Mesenchymal stem cell (in vitro differentiated cells and primary cell): ENCODE data around the gene GBGT1.

Experiments used
- DNase-seq: peaks from one replicate; pipeline ENCODE4 v3.0.0-alpha.2; 2013
- H2AFZ ChIP-seq: one replicate; pipeline ENCODE4 v1.6.1; 2013; ENCODE audit warnings: low read depth, mild to moderate bottlenecking, control low read depth, inconsistent platforms, low read length, moderate library complexity
- H2AK5ac ChIP-seq: 2 replicates; pipeline ENCODE4 v1.6.1; 2013; ENCODE audit warnings: low read length, moderate library complexity, mild to moderate bottlenecking, inconsistent platforms; ENCODE audit not compliant: severe bottlenecking
- H2BK120ac ChIP-seq: one replicate; pipeline ENCODE4 v1.6.1; 2013; ENCODE audit warnings: low read depth, mild to moderate bottlenecking, inconsistent platforms, low read length, moderate library complexity
- H2BK12ac ChIP-seq, 2 experiments: one replicate each; pipeline ENCODE4 v1.6.1; 2013; ENCODE audit warnings: inconsistent platforms in 2 of 2, low read length in 2 of 2, mild to moderate bottlenecking in 2 of 2, moderate library complexity in 2 of 2, control low read depth in 1 of 2
- H2BK15ac ChIP-seq: one replicate; pipeline ENCODE4 v1.6.1; 2013; ENCODE audit warnings: mild to moderate bottlenecking, low read depth, inconsistent platforms; ENCODE audit not compliant: poor library complexity, severe bottlenecking
- H2BK5ac ChIP-seq: 2 replicates; pipeline ENCODE4 v1.6.1; 2013; ENCODE audit warnings: low read depth, mild to moderate bottlenecking, low read length, control low read depth, inconsistent platforms; ENCODE audit not compliant: poor library complexity, severe bottlenecking
- H3K14ac ChIP-seq, 2 experiments: one replicate each; pipeline ENCODE4 v1.6.1; 2013; ENCODE audit warnings: inconsistent platforms in 2 of 2, low read length in 2 of 2, control low read depth in 1 of 2, mild to moderate bottlenecking in 1 of 2, moderate library complexity in 1 of 2
- H3K18ac ChIP-seq, 2 experiments: one replicate each; pipeline ENCODE4 v1.6.1; 2013; ENCODE audit warnings: inconsistent platforms in 2 of 2, low read length in 2 of 2, control low read depth in 1 of 2, low read depth in 1 of 2, mild to moderate bottlenecking in 1 of 2
- H3K23ac ChIP-seq, 2 experiments: one replicate each; pipeline ENCODE4 v1.6.1; 2013; ENCODE audit warnings: inconsistent platforms in 2 of 2, low read length in 2 of 2, mild to moderate bottlenecking in 2 of 2, moderate library complexity in 2 of 2, control low read depth in 1 of 2
- H3K27ac ChIP-seq: 2 replicates; pipeline ENCODE4 v1.5.1; 2013; ENCODE audit warnings: mild to moderate bottlenecking, moderate library complexity, low read length, control low read depth, inconsistent platforms; ENCODE audit not compliant: poor library complexity, severe bottlenecking
- H3K27me3 ChIP-seq, 2 experiments: 2 replicates each; pipeline versions ENCODE4 v1.6.1 to v1.7.0; 2013; ENCODE audit warnings: low read length in 2 of 2, mild to moderate bottlenecking in 2 of 2, moderate library complexity in 2 of 2, control low read depth in 1 of 2, inconsistent platforms in 1 of 2; ENCODE audit not compliant: control insufficient read depth in 1 of 2, insufficient read depth in 1 of 2
- H3K36me3 ChIP-seq, 2 experiments: 2 replicates each; pipeline versions ENCODE4 v1.6.1 to v1.7.0; 2013; ENCODE audit warnings: low read length in 2 of 2, control low read depth in 1 of 2, inconsistent platforms in 1 of 2, low read depth in 1 of 2, mild to moderate bottlenecking in 1 of 2; ENCODE audit not compliant: insufficient read depth in 2 of 2, control insufficient read depth in 1 of 2
- H3K4ac ChIP-seq, 2 experiments: one replicate each; pipeline ENCODE4 v1.6.1; 2013; ENCODE audit warnings: inconsistent platforms in 2 of 2, low read length in 2 of 2, mild to moderate bottlenecking in 2 of 2, moderate library complexity in 2 of 2, control low read depth in 1 of 2, low read depth in 1 of 2
- H3K4me1 ChIP-seq: 2 replicates; pipeline ENCODE4 v1.6.1; 2013; ENCODE audit warnings: low read depth, low read length, control low read depth; ENCODE audit not compliant: control insufficient read depth, insufficient read depth
- H3K4me2 ChIP-seq: 2 replicates; pipeline ENCODE4 v1.6.1; 2013; ENCODE audit warnings: low read length, mild to moderate bottlenecking, inconsistent platforms; ENCODE audit not compliant: poor library complexity, severe bottlenecking
- H3K4me3 ChIP-seq, 2 experiments: 2 replicates each; pipeline versions ENCODE4 v1.5.1 to v1.7.0; 2013; ENCODE audit warnings: low read length in 2 of 2, mild to moderate bottlenecking in 2 of 2, control low read depth in 1 of 2, low read depth in 1 of 2; ENCODE audit not compliant: insufficient read depth in 1 of 2
- H3K79me1 ChIP-seq: replicated peaks from 2 replicates; pipeline ENCODE4 v1.6.1; 2013; ENCODE audit warnings: mild to moderate bottlenecking, control low read depth, low read length, inconsistent platforms; ENCODE audit not compliant: poor library complexity, severe bottlenecking
- H3K9ac ChIP-seq: 2 replicates; pipeline ENCODE4 v1.7.0; 2013; ENCODE audit warnings: mild to moderate bottlenecking, low read length, moderate library complexity
- H3K9me3 ChIP-seq: 2 replicates; pipeline ENCODE4 v1.7.0; 2013; ENCODE audit warnings: mild to moderate bottlenecking, low read length; ENCODE audit not compliant: control insufficient read depth
- H4K8ac ChIP-seq: one replicate; pipeline ENCODE4 v1.6.1; 2013; ENCODE audit warnings: inconsistent platforms, mild to moderate bottlenecking, low read length, moderate library complexity
- H4K91ac ChIP-seq: one replicate; pipeline ENCODE4 v1.6.1; 2013; ENCODE audit warnings: mild to moderate bottlenecking, low read length, inconsistent platforms
- WGBS: methylation state at CpG from one replicate; pipeline ENCODE4 v1.1.7; 2013; ENCODE audit warnings: mixed read lengths; 5-methylcytosine and 5-hydroxymethylcytosine counted together

Gene GBGT1

GRCh38 chr9:133139246-133140173 lies 24.2 kb downstream of the GBGT1 start:
- WGBS: 81% methylated on average over 12 of the region's 24 CpGs
- H3K4me2 ChIP-seq: no peak overlapping the region
- peaks cover 55% of the 10 kb centered on the region for H3K79me1 ChIP-seq

GRCh38 chr9:133137451-133138231 lies 26.1 kb downstream of the GBGT1 start:
- H3K9me3 ChIP-seq: no peaks in the 10 kb centered on the region
- WGBS: 96% methylated on average over 16 of the region's 16 CpGs
- peak overlapping the region in 1 of 2 experiments; percentile 59 for H3K4ac ChIP-seq

More at GRCh38 chr9:133139246-133140173, 24.2 kb downstream of the GBGT1 start:
- Histone ChIP-seq H3K23ac (no peak overlapping the region), H2BK5ac (no peak overlapping the region), H3K27me3 (no peaks in the 10 kb centered on the region), H2AFZ (no peak overlapping the region), H3K14ac (no peak overlapping the region), H3K9ac (no peak overlapping the region), H4K8ac (peak overlapping the region; percentile 0), H3K18ac (peak overlapping the region in 1 of 2 experiments; percentile 18), H2BK12ac (peak overlapping the region; percentile 27 to 42), H3K36me3 (peaks cover 0 to 33% of the 10 kb centered on the region in 2 experiments), H3K4me3 (no peak overlapping the region), H2AK5ac (no peak overlapping the region), H3K27ac (no peak overlapping the region), H2BK120ac (no peak overlapping the region), H4K91ac (peak overlapping the region; percentile 66), H2BK15ac (peak overlapping the region; percentile 2), H3K9me3 (no peaks in the 10 kb centered on the region), H3K4me1 (peaks cover 45% of the 10 kb centered on the region), H3K4ac (no peak overlapping the region)
- no peak for DNase-seq

GRCh38 chr9:133135146-133135745 lies 28.5 kb downstream of the GBGT1 start:
- no peak overlapping the region for H3K4me3 ChIP-seq
- no peaks in the 10 kb centered on the region for H3K27me3 ChIP-seq
- DNase-seq: peak; percentile 75
- peak overlapping the region; percentile 21 for H4K8ac ChIP-seq
- H2BK15ac ChIP-seq: peak overlapping the region; percentile 39
- peak overlapping the region; percentile 94 to 97 for H3K18ac ChIP-seq
- H3K9ac ChIP-seq: peak overlapping the region; percentile 87
- H3K14ac ChIP-seq: peak overlapping the region in 1 of 2 experiments; percentile 12
- H2BK5ac ChIP-seq: no peak overlapping the region
- peak overlapping the region; percentile 97 to 98 for H2BK12ac ChIP-seq
- H3K9me3 ChIP-seq: no peaks in the 10 kb centered on the region
- H2BK120ac ChIP-seq: peak overlapping the region; percentile 69
- H3K79me1 ChIP-seq: peaks cover 43% of the 10 kb centered on the region
- H3K23ac ChIP-seq: no peak overlapping the region
- WGBS: 42% methylated on average over 8 of the region's 8 CpGs
- no peak overlapping the region for H3K4me2 ChIP-seq
- H2AK5ac ChIP-seq: no peak overlapping the region
- peaks cover 50% of the 10 kb centered on the region for H3K4me1 ChIP-seq
- peak overlapping the region; percentile 47 for H3K27ac ChIP-seq
- peak overlapping the region; percentile 41 to 55 for H3K4ac ChIP-seq
- H4K91ac ChIP-seq: peak overlapping the region; percentile 95
- no peak overlapping the region for H2AFZ ChIP-seq
- peaks cover 0 to 33% of the 10 kb centered on the region in 2 experiments for H3K36me3 ChIP-seq

More at GRCh38 chr9:133137451-133138231, 26.1 kb downstream of the GBGT1 start:
- Histone ChIP-seq H3K27me3 (no peaks in the 10 kb centered on the region), H3K4me2 (no peak overlapping the region), H3K4me3 (no peak overlapping the region), H4K8ac (no peak overlapping the region), H3K18ac (peak overlapping the region in 1 of 2 experiments; percentile 54), H2BK15ac (peak overlapping the region; percentile 19), H3K79me1 (peaks cover 49% of the 10 kb centered on the region), H3K9ac (no peak overlapping the region), H3K4me1 (peaks cover 50% of the 10 kb centered on the region), H2BK120ac (no peak overlapping the region), H3K23ac (no peak overlapping the region), H2BK5ac (no peak overlapping the region), H3K27ac (no peak overlapping the region), H2AFZ (no peak overlapping the region), H4K91ac (peak overlapping the region; percentile 71), H2BK12ac (peak overlapping the region; percentile 61 to 72), H3K36me3 (peaks cover 0 to 30% of the 10 kb centered on the region in 2 experiments), H3K14ac (peak overlapping the region in 1 of 2 experiments; percentile 88), H2AK5ac (no peak overlapping the region)
- DNase-seq: no peak
